KBM-7 (cell line): ENCODE measurements around the gene CCDC142.

ENCODE experiments used
- DNase-seq: peaks from one replicate; pipeline ENCODE4 v3.0.0-alpha.2; 2015
- in situ Hi-C: fragments of 300-500 bp; cut with MboI; formaldehyde crosslinking; loops from 2 replicates; pipeline ENCODE4 v1.14.3; 2020; ENCODE audit warnings: low sequenced_read_pairs, low pct_unique_long_range_greater_than_20kb, mixed read lengths

Gene CCDC142

DNA sequence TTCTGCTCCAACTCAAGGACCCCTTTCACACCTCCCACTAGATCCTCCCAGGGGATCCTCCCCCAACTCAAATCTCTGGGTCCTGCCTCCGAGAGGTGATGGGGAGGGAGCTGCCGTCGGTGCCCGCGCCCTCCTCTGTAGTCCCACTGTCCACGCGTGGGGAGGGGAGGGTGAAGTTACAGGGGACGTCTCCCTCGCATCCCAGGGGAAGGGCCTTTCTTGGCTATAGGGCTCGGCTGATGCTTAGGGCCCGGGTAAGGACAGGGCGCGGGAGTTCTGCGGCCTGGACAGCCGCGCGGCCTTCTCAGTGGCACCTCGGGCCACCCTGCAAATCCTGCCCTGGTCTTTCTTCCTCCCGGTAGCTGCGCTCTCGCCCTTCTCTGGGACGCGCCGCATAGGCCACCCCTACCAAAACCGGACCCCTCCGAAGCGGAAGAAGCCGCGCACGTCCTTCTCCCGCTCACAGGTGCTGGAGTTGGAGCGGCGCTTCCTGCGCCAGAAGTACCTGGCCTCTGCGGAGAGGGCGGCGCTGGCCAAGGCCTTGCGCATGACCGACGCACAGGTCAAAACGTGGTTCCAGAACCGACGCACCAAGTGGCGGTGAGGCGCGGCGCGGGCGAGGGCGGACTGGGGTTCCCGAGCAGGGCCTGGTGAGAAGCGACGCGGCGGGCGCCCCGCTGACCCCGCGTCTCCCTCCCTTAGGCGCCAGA lies 32.6 kb upstream of the CCDC142 start:
- in situ Hi-C loops, result no loop called here
- DNase-seq, result no peak

- in situ Hi-C loops, result no loop called here
- no peak for DNase-seq
Observed at GRCh38 chr2:74514368-74515270, 31.8 kb upstream of the CCDC142 start, which contains the start of gene TLX2. TSS of gene TLX2 (plus strand) at chr2:74514450. CDS start at chr2:74514807, 357 bp downstream.

- DNase-seq, result no peak
- in situ Hi-C loops, result no loop called here
Observed at GRCh38 chr2:74513605-74514367, 31.0 kb upstream of the CCDC142 start.

GRCh38 chr2:74512744-74513604 lies 30.2 kb upstream of the CCDC142 start:
- no peak for DNase-seq
- in situ Hi-C loops, result no loop called here

DNA sequence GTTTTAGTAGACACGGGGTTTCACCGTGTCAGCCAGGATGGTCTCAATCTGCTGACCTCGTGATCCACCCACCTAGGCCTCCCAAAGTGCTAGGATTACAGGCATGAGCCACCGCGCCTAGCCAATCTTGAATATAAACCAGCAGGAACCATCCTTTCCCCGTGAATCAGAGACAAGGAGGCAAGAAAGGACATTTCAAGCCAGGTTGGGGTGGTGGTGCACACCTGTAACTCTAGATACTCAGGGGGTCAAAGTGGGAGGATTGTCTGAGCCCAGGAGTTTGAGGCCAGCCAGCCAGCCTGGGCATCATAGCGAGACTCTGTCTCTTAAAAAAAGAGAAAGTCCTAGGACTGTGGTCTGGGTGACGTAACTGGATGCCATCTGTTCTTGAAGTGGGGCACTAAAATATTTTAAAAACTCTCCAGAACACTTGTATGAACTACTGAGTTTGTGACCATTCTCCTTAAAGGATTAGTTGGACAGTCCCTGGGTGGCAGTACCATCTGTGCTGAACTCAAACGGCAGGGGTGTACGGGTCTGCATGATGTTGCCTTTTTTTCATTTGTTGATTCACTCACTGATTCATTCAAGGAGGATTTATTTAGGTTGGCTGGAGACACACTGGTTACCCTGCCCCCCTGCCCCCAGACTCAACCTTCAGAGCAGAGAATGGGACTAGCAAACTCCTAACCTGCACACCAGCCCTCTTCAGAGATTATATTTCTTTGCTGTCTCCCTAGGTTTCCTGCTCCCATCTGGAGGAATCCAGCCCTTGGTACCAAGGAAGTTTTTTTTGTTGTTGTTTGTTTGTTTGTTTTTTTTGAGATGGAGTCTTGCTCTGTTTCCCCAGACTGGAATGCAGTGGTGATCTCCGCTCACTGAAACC lies 28.5 kb upstream of the CCDC142 start:
- no peak for DNase-seq
- in situ Hi-C loops, result no loop called here

GRCh38 chr2:74510272-74510671 lies 27.5 kb upstream of the CCDC142 start:
- no peak for DNase-seq
- in situ Hi-C loops, result no loop called here

DNA sequence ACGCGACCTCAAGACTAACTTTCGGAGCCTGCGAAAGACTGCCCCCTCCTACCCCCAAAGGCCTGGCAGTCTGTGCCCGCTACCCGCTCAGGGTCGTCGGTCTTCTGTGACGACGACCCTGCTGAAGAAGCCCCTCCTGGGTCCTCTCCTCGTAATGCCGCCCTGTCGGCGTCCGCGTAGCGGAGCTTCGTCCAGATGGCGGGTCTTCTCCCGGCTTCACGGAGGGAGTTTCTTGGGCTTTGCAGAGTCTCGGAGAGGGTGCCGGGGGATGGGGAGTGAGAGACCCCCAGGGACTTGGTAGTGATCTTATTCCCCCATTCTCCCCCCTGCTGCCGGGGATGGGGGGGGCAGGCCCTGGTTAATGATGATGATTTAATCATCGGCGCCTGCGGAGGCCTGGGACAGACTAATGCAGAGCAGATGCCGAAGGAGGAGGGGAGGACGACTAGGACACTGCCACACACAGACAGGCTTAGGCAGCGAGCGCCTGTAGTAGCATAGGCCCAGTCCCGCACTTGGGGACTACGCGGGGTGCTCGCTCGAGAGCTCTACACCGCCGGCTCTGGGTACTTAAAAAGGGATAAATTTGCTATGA lies 25.2 kb upstream of the CCDC142 start:
- in situ Hi-C loops, result no loop called here
- DNase-seq, result no peak

DNA sequence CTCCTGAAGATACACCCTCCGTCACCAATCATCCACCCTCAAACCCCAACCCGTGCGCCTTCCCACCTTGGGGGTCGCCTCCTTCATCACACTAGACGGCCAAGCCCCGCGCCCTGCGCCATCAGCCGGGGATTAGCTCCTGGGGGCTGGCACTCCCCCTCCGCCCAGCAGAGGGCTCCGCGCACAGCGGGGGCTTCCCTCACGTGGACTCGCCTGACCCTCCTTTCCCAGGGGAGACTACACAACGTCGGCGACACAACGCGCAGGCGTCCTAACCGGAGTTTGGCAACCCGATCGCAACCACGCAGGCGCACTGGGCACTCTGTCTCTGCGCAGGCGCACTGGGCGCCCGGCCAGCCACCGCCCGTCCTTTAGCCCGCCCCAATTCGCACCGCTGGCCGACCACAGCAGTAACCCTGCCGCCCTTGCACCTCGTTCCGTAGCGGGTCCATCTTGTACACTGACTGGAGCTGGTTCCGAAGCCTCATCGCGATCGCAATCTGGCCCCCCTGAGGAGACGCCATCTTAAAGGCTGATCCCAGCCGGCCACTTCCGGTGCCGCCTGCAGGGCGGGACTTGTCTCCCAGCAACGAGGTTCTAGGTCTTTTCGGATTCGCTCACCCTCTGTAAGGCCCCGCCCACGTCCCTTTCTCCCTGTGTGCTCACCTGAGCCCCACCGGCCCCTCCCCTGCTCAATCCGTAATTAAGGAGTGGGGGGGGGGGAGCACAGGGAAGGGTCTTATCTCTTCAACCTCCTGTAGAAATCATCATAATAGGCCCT lies 24.5 kb upstream of the CCDC142 start, which contains the start of gene PCGF1:
PCGF1 (minus strand) TSS at position 551 of the 781 bp plus-strand sequence; CDS start at position 524, 27 bp downstream.
- DNase-seq, result peak; percentile 97
- in situ Hi-C loops, result no loop called here

DNA sequence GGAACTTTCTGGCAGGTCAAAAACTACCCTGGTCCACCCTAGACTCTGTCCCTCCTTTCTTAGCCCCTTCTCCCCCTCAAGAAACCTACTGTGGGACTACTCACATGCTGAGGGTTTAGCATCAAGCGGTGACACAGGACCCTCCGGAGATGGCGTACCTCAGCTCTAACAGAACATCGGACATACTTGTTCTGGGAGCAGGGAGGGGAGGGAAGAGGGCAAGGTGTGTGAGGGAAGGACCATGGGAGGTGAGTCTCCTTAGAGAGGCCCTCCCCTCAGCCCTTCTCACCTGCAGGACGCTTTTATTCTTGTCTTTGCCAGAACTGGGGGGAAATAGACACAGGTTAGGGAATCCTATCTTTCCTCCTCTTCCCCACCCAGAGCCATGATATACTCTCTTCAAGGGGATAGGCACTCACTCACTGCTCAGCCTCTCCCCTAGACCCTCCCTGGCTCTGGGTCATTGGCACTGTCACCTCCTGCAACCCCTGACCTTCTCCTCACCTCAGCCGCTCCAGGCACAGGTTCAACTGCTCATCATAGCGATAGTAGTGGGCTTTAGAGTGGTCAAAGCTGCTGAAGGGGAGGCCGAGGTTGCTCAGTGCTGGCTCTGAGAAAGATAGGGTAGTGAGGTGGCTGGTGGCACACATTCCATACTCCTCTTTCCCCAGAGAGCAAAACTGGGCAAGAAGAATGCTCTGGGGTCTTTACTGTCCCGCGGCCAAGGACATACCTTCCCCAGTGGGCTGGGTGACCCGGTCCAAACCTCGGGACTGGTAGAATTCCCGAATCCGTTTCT lies 22.8 kb upstream of the CCDC142 start:
- no peak for DNase-seq
- in situ Hi-C loops, result no loop called here

- in situ Hi-C loops, result no loop called here
- DNase-seq, result no peak
Observed at GRCh38 chr2:74504591-74504990, 21.8 kb upstream of the CCDC142 start.

GRCh38 chr2:74503506-74504475 lies 21.0 kb upstream of the CCDC142 start:
- in situ Hi-C loops, result no loop called here
- no peak for DNase-seq

- in situ Hi-C loops, result no loop called here
- DNase-seq, result no peak
Observed at GRCh38 chr2:74502720-74503505, 20.1 kb upstream of the CCDC142 start.

DNA sequence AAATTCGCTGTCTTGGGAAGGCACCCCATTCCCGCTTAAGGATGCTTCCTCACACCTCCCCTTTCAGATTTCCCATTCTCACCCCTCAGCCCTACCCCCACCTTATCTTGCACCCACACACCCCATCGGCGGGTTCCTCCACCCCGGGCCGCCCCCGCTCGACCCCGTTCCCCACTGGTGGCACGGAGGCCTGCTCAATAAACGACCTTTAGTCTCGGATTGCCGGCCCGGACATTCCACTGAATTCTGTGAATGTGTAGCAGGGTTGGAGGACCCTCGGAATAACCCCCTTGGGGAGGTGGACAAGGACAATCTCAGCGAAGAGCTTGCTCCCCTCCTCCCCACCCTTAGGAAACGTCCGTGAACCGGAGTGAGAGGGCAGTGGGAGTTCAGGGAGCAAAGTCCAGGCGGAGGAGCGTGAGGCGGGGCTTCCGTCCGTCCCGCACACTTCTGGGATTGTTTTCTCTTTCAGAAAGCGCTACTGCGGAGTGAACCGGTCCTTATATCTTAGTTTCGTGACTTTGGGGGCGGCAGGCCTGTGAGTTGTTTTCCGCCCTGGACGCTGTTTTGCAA lies 19.4 kb upstream of the CCDC142 start:
- in situ Hi-C loops, result no loop called here
- DNase-seq, result no peak
